Measurements from ENCODE around the gene MT1F.

The MT1F gene

GRCh38 chr16:56633535-56633934 lies 24.2 kb upstream of the MT1F start:
- peaks cover 52% of the 10 kb centered on the region for H3K4me1 Mint-ChIP-seq
- H3K27ac Mint-ChIP-seq, result no peak overlapping the region
- H3K27me3 Mint-ChIP-seq, result peaks cover 100% of the 10 kb centered on the region
- H3K4me3 Mint-ChIP-seq, result no peak overlapping the region
- no peak for ATAC-seq
- no peaks in the 10 kb centered on the region for H3K9me3 Mint-ChIP-seq
- DNase-seq, result no peak

DNA sequence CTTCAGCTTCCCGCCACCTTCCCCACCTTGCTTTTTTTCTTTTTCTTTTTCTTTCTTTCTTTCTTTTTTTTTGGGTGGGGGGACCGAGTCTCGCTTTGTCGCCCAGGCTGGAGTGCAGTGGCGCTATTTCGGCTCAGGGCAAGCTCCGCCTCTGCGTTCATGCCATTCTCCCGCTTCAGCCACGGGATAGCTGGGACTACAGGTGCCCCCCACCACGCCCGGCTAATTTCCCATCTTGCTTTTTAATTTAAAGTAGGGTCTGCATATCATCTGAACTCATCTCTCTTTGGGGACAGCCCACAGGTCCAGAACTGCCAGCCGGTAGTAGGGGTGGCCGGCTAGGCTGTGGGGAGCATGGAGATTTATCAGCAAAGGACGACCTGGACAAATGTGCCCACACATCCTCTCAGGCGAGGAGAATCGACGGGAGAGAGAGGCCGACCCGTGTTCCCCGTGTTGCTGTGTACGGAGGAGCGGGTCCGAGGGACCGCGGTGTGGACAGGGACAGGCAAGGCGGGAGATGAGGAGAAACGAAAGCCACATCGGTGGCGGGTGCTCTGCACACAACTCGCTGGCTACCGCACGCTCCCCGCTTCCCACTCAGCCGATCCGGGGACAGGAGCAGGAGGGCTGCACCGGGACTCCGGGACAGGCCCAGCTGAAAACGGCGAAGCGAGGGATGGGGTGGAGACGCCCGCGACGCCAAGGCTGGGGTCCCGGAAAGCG lies 22.9 kb upstream of the MT1F start:
- peaks cover 100% of the 10 kb centered on the region for H3K27me3 Mint-ChIP-seq
- no peaks in the 10 kb centered on the region for H3K9me3 Mint-ChIP-seq
- H3K27ac Mint-ChIP-seq, result peak overlapping the region in 1 of 2 donors; percentile 34
- no peak for ATAC-seq
- no peak for DNase-seq
- peaks cover 56% of the 10 kb centered on the region for H3K4me1 Mint-ChIP-seq
- H3K4me3 Mint-ChIP-seq, result peak overlapping the region; percentile 76 to 81

- no peak overlapping the region for H3K27ac Mint-ChIP-seq
- H3K27me3 Mint-ChIP-seq, result peaks cover 100% of the 10 kb centered on the region
- peaks cover 56% of the 10 kb centered on the region for H3K4me1 Mint-ChIP-seq
- no peak for ATAC-seq
- H3K4me3 Mint-ChIP-seq, result peak overlapping the region; percentile 76 to 81
- DNase-seq, result no peak
- H3K9me3 Mint-ChIP-seq, result no peaks in the 10 kb centered on the region
These were observed 22.3 kb upstream of the MT1F start for GRCh38 chr16:56635441-56635967.

- H3K9me3 Mint-ChIP-seq, result no peaks in the 10 kb centered on the region
- H3K4me3 Mint-ChIP-seq, result no peak overlapping the region
- peaks cover 96% of the 10 kb centered on the region for H3K27me3 Mint-ChIP-seq
- DNase-seq, result no peak
- H3K27ac Mint-ChIP-seq, result no peak overlapping the region
- ATAC-seq, result no peak
- H3K4me1 Mint-ChIP-seq, result peaks cover 53% of the 10 kb centered on the region
These were observed 20.9 kb upstream of the MT1F start for GRCh38 chr16:56636616-56637413.

DNA sequence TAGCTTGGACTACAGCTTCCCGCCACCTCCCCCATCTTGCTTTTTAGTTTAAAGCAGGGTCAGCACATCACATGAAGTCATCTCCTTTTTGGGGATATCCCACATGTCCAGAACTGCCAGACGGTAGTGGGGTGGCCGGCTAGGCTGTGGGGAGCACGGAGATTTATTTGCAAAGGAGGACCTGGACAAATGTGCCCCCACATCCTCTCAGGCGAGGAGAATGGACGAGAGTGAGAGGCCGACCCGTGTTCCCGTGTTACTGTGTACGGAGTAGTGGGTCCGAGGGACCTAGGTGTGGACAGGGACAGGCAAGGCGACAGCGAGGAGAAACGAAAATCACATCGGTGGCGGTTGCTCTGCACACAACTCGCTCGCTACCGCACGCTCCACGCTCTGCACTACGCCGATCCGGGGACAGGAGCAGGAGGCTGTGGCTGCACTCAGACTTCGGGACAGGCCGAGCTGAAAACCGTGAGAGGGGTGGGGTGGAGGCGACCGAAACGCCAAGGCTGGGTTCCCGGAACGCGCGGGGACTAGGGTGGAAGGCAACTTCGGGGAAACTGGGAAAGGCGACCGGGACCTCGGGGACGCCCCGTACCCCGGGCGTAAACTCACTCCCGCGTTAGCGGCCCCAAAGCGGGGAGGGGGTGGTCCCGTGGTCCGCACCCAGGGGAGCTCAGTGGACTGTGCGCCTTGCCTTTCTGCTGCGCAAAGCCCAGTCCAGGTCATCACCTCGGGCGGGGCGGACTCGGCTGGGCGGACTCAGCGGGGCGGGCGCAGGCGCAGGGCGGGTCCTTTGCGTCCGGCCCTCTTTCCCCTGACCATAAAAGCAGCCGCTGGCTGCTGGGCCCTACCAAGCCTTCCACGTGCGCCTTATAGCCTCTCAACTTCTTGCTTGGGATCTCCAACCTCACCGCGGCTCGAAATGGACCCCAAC lies 19.7 kb upstream of the MT1F start, which contains the start of gene MT1A:
TSS of gene MT1A (plus strand) at position 853 of the 937 bp plus-strand sequence. CDS start at position 926, 73 bp downstream.
- Mint-ChIP-seq H3K4me1 (peaks cover 50% of the 10 kb centered on the region), H3K27ac (peak within 1 kb of the TSS in 1 of 2 donors; percentile 41), H3K9me3 (no peaks in the 10 kb centered on the region), H3K27me3 (peaks cover 84% of the 10 kb centered on the region), H3K4me3 (peak within 1 kb of the TSS; percentile 83)
- ATAC-seq, result peak; percentile 69
- no peak for DNase-seq

- no peak for ATAC-seq
- DNase-seq, result no peak
- peak overlapping the region; percentile 72 to 83 for H3K4me3 Mint-ChIP-seq
- H3K27ac Mint-ChIP-seq, result no peak overlapping the region
- H3K9me3 Mint-ChIP-seq, result no peaks in the 10 kb centered on the region
- peaks cover 79% of the 10 kb centered on the region for H3K27me3 Mint-ChIP-seq
- peaks cover 58% of the 10 kb centered on the region for H3K4me1 Mint-ChIP-seq
These were observed 18.7 kb upstream of the MT1F start for GRCh38 chr16:56639045-56639444.

- H3K4me1 Mint-ChIP-seq, result peaks cover 57% of the 10 kb centered on the region
- ATAC-seq (no peak), DNase-seq (no peak)
- no peak overlapping the region for H3K27ac Mint-ChIP-seq
- peaks cover 77% of the 10 kb centered on the region for H3K27me3 Mint-ChIP-seq
- H3K4me3 Mint-ChIP-seq, result no peak overlapping the region
- no peaks in the 10 kb centered on the region for H3K9me3 Mint-ChIP-seq
These were observed 17.7 kb upstream of the MT1F start for GRCh38 chr16:56640076-56640475.

GRCh38 chr16:56641166-56641565 lies 16.6 kb upstream of the MT1F start:
- no peaks in the 10 kb centered on the region for H3K9me3 Mint-ChIP-seq
- DNase-seq (no peak), ATAC-seq (no peak)
- H3K27me3 Mint-ChIP-seq, result peaks cover 66% of the 10 kb centered on the region
- H3K27ac Mint-ChIP-seq, result no peak overlapping the region
- peaks cover 46% of the 10 kb centered on the region for H3K4me1 Mint-ChIP-seq
- no peak overlapping the region for H3K4me3 Mint-ChIP-seq

DNA sequence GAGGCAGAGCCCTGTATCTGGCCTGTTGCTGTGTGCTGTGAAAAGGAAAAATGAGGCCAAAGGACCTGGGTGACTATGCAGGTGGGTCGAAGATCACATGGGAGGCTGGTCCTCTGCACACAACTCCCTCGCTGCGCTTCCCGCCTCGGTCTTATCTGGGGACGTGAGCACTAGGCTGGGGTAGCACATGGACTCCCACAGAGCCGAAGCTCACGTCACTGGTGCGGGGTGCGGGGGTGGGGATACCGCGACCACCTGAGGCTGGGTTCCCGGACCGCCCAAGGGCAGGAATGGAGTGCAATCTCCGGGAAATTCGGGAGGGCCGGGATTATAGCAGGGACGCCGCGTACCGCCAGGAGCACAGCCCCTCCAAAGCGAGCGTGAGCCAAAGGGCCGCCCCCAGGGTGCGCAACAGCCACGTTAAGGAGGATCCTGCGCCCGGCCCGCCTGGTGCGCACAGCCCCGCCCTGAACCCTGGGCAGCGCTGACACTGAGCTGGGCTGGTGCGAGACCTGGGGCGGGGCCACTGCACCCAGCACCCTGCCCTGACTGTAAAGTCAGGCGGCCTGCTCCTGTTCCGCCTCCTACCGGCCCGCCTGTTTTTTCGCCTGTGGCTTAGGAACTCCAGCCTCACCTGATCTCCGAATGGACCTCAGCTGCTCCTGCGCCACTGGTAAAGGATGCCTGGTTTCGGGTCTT lies 14.5 kb upstream of the MT1F start:
- no peaks in the 10 kb centered on the region for H3K9me3 Mint-ChIP-seq
- DNase-seq, result peak; percentile 79 to 80
- H3K27ac Mint-ChIP-seq, result peak overlapping the region; percentile 80 to 85
- H3K27me3 Mint-ChIP-seq, result peaks cover 60% of the 10 kb centered on the region
- H3K4me3 Mint-ChIP-seq, result peak overlapping the region; percentile 75 to 83
- ATAC-seq, result peak; percentile 100
- H3K4me1 Mint-ChIP-seq, result peaks cover 31% of the 10 kb centered on the region

DNA sequence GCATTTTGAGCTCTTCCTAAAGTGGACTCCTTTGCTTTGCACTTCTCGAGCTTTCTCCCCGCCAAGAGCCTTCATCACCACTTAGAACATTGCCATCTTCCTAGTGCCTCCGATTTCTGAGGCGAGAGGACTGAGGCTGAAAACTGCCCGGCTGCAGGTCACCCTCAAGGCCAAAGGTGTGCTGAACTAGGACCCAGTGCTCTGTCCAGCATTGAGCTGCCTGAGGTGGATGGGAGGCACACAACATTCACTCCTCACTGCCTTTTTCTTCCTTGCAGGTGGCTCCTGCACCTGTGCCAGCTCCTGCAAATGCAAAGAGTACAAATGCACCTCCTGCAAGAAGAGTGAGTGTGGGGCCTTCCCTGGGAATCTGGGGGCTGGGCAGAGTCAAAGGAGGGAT lies 13.9 kb upstream of the MT1F start:
- H3K4me3 Mint-ChIP-seq, result peak overlapping the region; percentile 75 to 83
- no peak for DNase-seq
- peaks cover 60% of the 10 kb centered on the region for H3K27me3 Mint-ChIP-seq
- H3K9me3 Mint-ChIP-seq, result no peaks in the 10 kb centered on the region
- peak overlapping the region; percentile 80 to 85 for H3K27ac Mint-ChIP-seq
- peak; percentile 1 for ATAC-seq
- peaks cover 25% of the 10 kb centered on the region for H3K4me1 Mint-ChIP-seq

DNA sequence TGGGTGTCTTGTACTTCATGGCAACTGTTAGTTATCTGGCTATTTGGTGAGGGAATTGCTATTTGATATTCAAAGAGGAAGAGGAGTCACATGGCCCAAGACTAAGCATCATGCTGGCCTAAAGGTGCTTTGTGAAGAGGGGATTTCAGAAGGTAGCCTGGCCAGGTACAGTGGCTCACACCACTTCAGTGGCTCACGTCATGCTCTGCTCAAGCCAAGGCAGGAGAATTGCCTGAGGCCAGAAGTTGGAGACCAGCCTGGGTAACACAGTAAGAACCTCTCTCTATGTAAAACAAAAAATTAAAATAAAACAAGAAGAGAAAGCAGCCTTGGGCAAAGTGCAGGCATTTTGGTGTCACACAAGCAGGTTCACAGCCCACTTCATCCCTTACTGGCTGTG lies 12.4 kb upstream of the MT1F start:
- no peak for DNase-seq
- peaks cover 53% of the 10 kb centered on the region for H3K27me3 Mint-ChIP-seq

DNA sequence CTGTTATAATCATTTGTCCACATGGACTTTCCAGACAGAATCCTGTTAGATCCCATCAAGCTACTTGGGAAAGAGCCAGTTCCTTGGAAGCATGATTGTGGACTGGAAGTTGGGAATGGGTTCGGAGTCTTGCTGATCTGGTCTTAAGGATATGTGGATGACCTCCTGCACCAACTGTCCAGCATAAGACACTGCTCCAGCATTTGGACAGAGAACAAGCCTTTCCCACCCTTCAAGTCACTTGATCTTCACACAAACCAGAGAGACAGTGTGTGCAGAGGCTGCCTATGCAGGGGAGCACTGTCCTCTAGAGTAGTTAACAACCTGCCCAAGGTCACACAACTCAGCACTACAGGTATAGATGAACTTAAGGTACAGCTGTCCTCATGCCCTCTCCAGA lies 11.9 kb upstream of the MT1F start:
- peaks cover 48% of the 10 kb centered on the region for H3K27me3 Mint-ChIP-seq
- DNase-seq (no peak), ATAC-seq (no peak)
- H3K9me3 Mint-ChIP-seq, result no peaks in the 10 kb centered on the region
- H3K27ac Mint-ChIP-seq, result no peak overlapping the region
- H3K4me1 Mint-ChIP-seq, result peaks cover 24% of the 10 kb centered on the region
- no peak overlapping the region for H3K4me3 Mint-ChIP-seq

More for the DNA sequence above, 12.4 kb upstream of the MT1F start:
- H3K4me3 Mint-ChIP-seq, result no peak overlapping the region
- ATAC-seq, result no peak
- H3K9me3 Mint-ChIP-seq, result no peaks in the 10 kb centered on the region
- peaks cover 24% of the 10 kb centered on the region for H3K4me1 Mint-ChIP-seq
- no peak overlapping the region for H3K27ac Mint-ChIP-seq

- no peak overlapping the region for H3K4me3 Mint-ChIP-seq
- H3K9me3 Mint-ChIP-seq, result no peaks in the 10 kb centered on the region
- ATAC-seq, result no peak
- DNase-seq, result no peak
- no peak overlapping the region for H3K27ac Mint-ChIP-seq
- H3K27me3 Mint-ChIP-seq, result peaks cover 61% of the 10 kb centered on the region
- H3K4me1 Mint-ChIP-seq, result peaks cover 18% of the 10 kb centered on the region
These were observed 9.9 kb upstream of the MT1F start for GRCh38 chr16:56647641-56648431.

DNA sequence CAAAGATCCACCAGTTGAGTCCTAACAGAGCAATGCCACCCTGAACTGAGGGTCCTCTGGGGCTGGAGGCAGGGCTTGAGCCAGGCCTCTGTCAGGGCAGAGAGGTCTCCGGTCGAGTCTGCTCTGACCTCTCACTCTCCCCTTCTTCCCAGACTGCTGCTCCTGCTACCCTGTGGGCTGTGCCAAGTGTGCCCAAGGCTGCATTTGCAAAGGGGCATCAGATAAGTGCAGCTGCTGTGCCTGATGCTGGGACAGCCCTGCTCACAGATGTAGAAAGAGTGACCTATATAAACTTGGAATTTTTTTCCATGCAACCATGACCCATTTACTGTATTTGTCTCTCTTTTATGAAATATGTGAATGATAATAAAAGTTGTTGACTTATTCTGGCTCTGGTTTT lies 8.5 kb upstream of the MT1F start:
- DNase-seq (no peak), ATAC-seq (no peak)
- Mint-ChIP-seq H3K27ac (no peak overlapping the region), H3K4me1 (peaks cover 3% of the 10 kb centered on the region), H3K4me3 (no peak overlapping the region), H3K9me3 (no peaks in the 10 kb centered on the region), H3K27me3 (peaks cover 58% of the 10 kb centered on the region)
